GM06990 (cell line): ENCODE data around the gene OR10J5.

ENCODE experiments used
- DNase-seq: peaks from one replicate; pipeline ENCODE4 v3.0.0-alpha.2; 2011; ENCODE audit not compliant: insufficient read length; ENCODE audit errors: extremely low read depth
- H3K27me3 ChIP-seq: replicated peaks from 2 replicates; pipeline ENCODE4 v1.6.0; 2011; ENCODE audit warnings: low read length; ENCODE audit not compliant: control insufficient read depth, insufficient read depth
- H3K36me3 ChIP-seq: 2 replicates; pipeline ENCODE4 v1.5.1; 2011; ENCODE audit warnings: low read length; ENCODE audit not compliant: control insufficient read depth, insufficient read depth
- H3K4me3 ChIP-seq: replicated peaks from 2 replicates; pipeline ENCODE4 v1.5.1; 2011; ENCODE audit warnings: low read depth, mild to moderate bottlenecking, control low read depth, low read length
- CTCF ChIP-seq: IDR thresholded peaks from 2 replicates; pipeline ENCODE4 v1.5.1; 2011; ENCODE audit warnings: low read length, control low read depth, mild to moderate bottlenecking, inconsistent platforms; ENCODE audit not compliant: insufficient read depth, poor library complexity, severe bottlenecking

OR10J5 gene

GRCh38 chr1:159535907-159536306, at the start of gene OR10J5:
Gene OR10J5 (minus strand): TSS chr1:159536007. CDS start chr1:159536007, 0 bp downstream.
- Histone ChIP-seq H3K4me3 (no peak within 1 kb of the TSS), H3K27me3 (no peaks in the 10 kb centered on the region; the same call in none of the 2 replicates), H3K36me3 (no peaks in the 10 kb centered on the region)
- no peak for DNase-seq
- TF ChIP-seq CTCF = no peak

GRCh38 chr1:159584536-159584935, 48.7 kb upstream of the OR10J5 start:
- Histone ChIP-seq H3K4me3 (no peak overlapping the region), H3K36me3 (no peaks in the 10 kb centered on the region), H3K27me3 (no peaks in the 10 kb centered on the region; the same call in 1 of the 2 replicates)
- TF ChIP-seq CTCF = no peak
- DNase-seq = no peak

- Histone ChIP-seq H3K36me3 (no peaks in the 10 kb centered on the region), H3K27me3 (no peaks in the 10 kb centered on the region; the same call in 1 of the 2 replicates), H3K4me3 (no peak overlapping the region)
- DNase-seq = no peak
- TF ChIP-seq CTCF = no peak
Observed at GRCh38 chr1:159581422-159581821, 45.6 kb upstream of the OR10J5 start.

- TF ChIP-seq CTCF = no peak
- Histone ChIP-seq H3K27me3 (no peaks in the 10 kb centered on the region; the same call in 1 of the 2 replicates), H3K4me3 (no peak overlapping the region), H3K36me3 (no peaks in the 10 kb centered on the region)
- no peak for DNase-seq
Observed at GRCh38 chr1:159580340-159580739, 44.5 kb upstream of the OR10J5 start.

- no peak overlapping the region for H3K4me3 ChIP-seq
- H3K27me3 ChIP-seq = no peaks in the 10 kb centered on the region; the same call in 1 of the 2 replicates
- DNase-seq = no peak
- H3K36me3 ChIP-seq = no peaks in the 10 kb centered on the region
- no peak for TF ChIP-seq CTCF
Observed at GRCh38 chr1:159577446-159577845, 41.6 kb upstream of the OR10J5 start.

- TF ChIP-seq CTCF = no peak
- Histone ChIP-seq H3K36me3 (no peaks in the 10 kb centered on the region), H3K4me3 (no peak overlapping the region), H3K27me3 (no peaks in the 10 kb centered on the region)
- no peak for DNase-seq
Observed at GRCh38 chr1:159562680-159563079, 26.9 kb upstream of the OR10J5 start.
